Fibroblast of lung (primary cell): Measurements from ENCODE around the gene GPRC6A. TPM values are rescaled to one million over a fixed set of nuclear protein-coding genes. Genes with fewer than 3 reads are reported as not detected.

Experiments used
- DNase-seq, 2 donors: peaks; one replicate each; pipeline versions ENCODE4 v3.0.0 to v3.0.0-alpha.2; 2010; ENCODE audit warnings: low read depth in 2 of 2
- H2AFZ ChIP-seq: 2 replicates; pipeline ENCODE4 v1.5.1; 2012; ENCODE audit warnings: low read length, control low read depth, inconsistent platforms
- H3K27ac ChIP-seq: 2 replicates; pipeline ENCODE4 v1.5.1; 2011; ENCODE audit warnings: low read length, control low read depth; ENCODE audit not compliant: insufficient read depth
- H3K27me3 ChIP-seq: 2 replicates; pipeline ENCODE4 v1.5.1; 2011; ENCODE audit warnings: mild to moderate bottlenecking, low read length; ENCODE audit not compliant: control insufficient read depth, insufficient read depth
- H3K36me3 ChIP-seq: 2 replicates; pipeline ENCODE4 v1.5.1; 2011; ENCODE audit warnings: low read length; ENCODE audit not compliant: control insufficient read depth, insufficient read depth
- H3K4me1 ChIP-seq: 2 replicates; pipeline ENCODE4 v1.5.1; 2011; ENCODE audit warnings: low read length; ENCODE audit not compliant: control insufficient read depth, insufficient read depth; ENCODE audit errors: extremely low read depth
- H3K4me2 ChIP-seq: 2 replicates; pipeline ENCODE4 v1.5.1; 2011; ENCODE audit warnings: low read length, control low read depth; ENCODE audit not compliant: insufficient read depth; ENCODE audit errors: extremely low read depth
- H3K4me3 ChIP-seq, 4 experiments: fragments of 200-600 bp in 1 of 4; sonication (generic) in 1 of 4; replicated peaks in 1 of 4; 2 replicates each; pipeline ENCODE4 v1.5.1; 2011 to 2016; ENCODE audit warnings: low read length in 4 of 4, low read depth in 3 of 4, mild to moderate bottlenecking in 3 of 4, control low read depth in 2 of 4, inconsistent platforms in 1 of 4, mixed read lengths in 1 of 4; ENCODE audit not compliant: insufficient read depth in 1 of 4; ENCODE audit errors: control extremely low read depth in 1 of 4
- H3K79me2 ChIP-seq: 2 replicates; pipeline ENCODE4 v1.5.1; 2012; ENCODE audit warnings: mild to moderate bottlenecking, low read length, inconsistent platforms; ENCODE audit not compliant: control insufficient read depth, insufficient read depth
- H3K9ac ChIP-seq: 2 replicates; pipeline ENCODE4 v1.5.1; 2011; ENCODE audit warnings: mild to moderate bottlenecking, low read length, control low read depth; ENCODE audit not compliant: insufficient read depth
- H3K9me3 ChIP-seq: 2 replicates; pipeline ENCODE4 v1.5.1; 2012; ENCODE audit warnings: low read depth, low read length; ENCODE audit not compliant: control insufficient read depth, insufficient read depth
- H4K20me1 ChIP-seq: 2 replicates; pipeline ENCODE4 v1.5.1; 2011; ENCODE audit warnings: low read length; ENCODE audit not compliant: control insufficient read depth, insufficient read depth; ENCODE audit errors: extremely low read depth
- EZH2 ChIP-seq: IDR thresholded peaks from 2 replicates; pipeline ENCODE4 v1.5.1; 2012; ENCODE audit warnings: low read length, control low read depth, mild to moderate bottlenecking; ENCODE audit errors: missing control alignments
- polyA plus RNA-seq, 2 donors: library from polyadenylated mRNA; depleted of rRNA in 1 of 2; stranded (reverse) in 1 of 2; unstranded in 1 of 2; fragments of >200 nt; gene quantifications; 2 replicates each; pipeline ENCODE4 v1.2.1, GENCODE V29; 2011 to 2012; ENCODE audit warnings: missing spikeins in 1 of 2
- total RNA-seq: library from RNA; depleted of rRNA; stranded (reverse); fragments of >200 nt; gene quantifications from 2 replicates; pipeline ENCODE4 v1.2.1, GENCODE V29; 2014
- TF ChIP-seq, protein P1 (sequence below), 2 donors: IDR thresholded peaks in 1 of 2; conservative IDR thresholded peaks in 1 of 2; 1 replicate in 1 of 2; 2 replicates in 1 of 2; pipeline ENCODE4 v1.5.1; 2011 to 2012; ENCODE audit warnings: low read length in 2 of 2, control low read depth in 1 of 2, inconsistent platforms in 1 of 2, low read depth in 1 of 2, mild to moderate bottlenecking in 1 of 2

GPRC6A gene
- total and polyA plus RNA-seq, 2 donors (not counting 1 experiment from before 2014, with no cell fraction given) = not detected

DNA sequence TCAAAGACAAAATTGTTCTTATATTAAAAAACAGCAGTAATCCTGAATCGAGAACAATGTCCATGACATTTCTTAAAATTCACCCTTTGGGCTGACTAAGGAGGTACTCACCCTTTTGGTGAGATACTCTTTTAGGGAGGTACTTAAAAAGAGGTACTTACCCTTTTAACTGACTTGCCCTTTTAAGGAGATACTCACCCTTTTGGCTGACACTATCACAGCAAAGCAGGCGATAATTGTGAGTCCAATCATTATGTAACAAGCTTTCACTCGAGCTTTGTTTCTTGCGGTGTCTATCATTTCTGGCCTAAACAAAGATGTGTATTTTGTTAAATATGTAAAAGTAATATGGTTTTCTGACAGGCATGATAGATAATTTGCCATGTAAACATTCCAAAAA, 67.1 kb downstream of the GPRC6A start:
- no peak overlapping the region for H3K27ac ChIP-seq
- TF ChIP-seq EZH2 = no peak
- TF ChIP-seq, protein P1, sequence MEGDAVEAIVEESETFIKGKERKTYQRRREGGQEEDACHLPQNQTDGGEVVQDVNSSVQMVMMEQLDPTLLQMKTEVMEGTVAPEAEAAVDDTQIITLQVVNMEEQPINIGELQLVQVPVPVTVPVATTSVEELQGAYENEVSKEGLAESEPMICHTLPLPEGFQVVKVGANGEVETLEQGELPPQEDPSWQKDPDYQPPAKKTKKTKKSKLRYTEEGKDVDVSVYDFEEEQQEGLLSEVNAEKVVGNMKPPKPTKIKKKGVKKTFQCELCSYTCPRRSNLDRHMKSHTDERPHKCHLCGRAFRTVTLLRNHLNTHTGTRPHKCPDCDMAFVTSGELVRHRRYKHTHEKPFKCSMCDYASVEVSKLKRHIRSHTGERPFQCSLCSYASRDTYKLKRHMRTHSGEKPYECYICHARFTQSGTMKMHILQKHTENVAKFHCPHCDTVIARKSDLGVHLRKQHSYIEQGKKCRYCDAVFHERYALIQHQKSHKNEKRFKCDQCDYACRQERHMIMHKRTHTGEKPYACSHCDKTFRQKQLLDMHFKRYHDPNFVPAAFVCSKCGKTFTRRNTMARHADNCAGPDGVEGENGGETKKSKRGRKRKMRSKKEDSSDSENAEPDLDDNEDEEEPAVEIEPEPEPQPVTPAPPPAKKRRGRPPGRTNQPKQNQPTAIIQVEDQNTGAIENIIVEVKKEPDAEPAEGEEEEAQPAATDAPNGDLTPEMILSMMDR (conservative IDR thresholded peaks at IDR 0.05 in 1 of 2, IDR thresholded peaks at IDR 0.05 in 1 of 2; ENCODE audit: low read depth in 1 of 2, low read length in 2 of 2) = no peak
- peaks cover 2% of the 10 kb centered on the region for H3K36me3 ChIP-seq
- DNase-seq = no peak
- H3K9ac ChIP-seq = no peak overlapping the region
- H2AFZ ChIP-seq = peak overlapping the region; percentile 16
- no peaks in the 10 kb centered on the region for H4K20me1 ChIP-seq
- no peaks in the 10 kb centered on the region for H3K79me2 ChIP-seq
- no peak overlapping the region for H3K4me3 ChIP-seq
- H3K9me3 ChIP-seq = no peaks in the 10 kb centered on the region
- no peaks in the 10 kb centered on the region for H3K4me1 ChIP-seq
- no peaks in the 10 kb centered on the region for H3K27me3 ChIP-seq
- H3K4me2 ChIP-seq = peak overlapping the region; percentile 48

DNA sequence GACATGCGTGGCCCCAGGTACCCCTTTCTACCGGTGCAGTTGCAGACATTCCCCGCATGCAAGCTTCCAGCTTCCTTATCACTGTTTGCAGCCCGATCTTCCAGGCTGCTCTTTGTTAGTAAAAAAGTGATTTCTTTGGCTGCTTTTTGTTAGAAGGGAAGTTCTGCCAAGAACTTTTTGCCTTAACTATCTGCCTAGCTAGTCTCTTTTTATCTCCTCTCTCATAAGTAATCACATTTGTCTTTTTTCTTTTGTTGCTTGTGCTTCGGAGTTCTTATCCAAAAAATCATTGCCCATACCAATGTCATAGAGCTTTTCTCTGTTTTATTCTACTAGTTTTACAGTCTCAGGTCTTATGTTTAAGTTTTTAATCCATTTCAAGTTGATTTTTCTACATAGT, 83.7 kb downstream of the GPRC6A start:
- no peak overlapping the region for H2AFZ ChIP-seq
- H3K4me3 ChIP-seq = no peak overlapping the region
- H3K27ac ChIP-seq = no peak overlapping the region
- H3K4me1 ChIP-seq = no peaks in the 10 kb centered on the region
- H4K20me1 ChIP-seq = no peaks in the 10 kb centered on the region
- H3K4me2 ChIP-seq = no peak overlapping the region
- no peak overlapping the region for H3K9ac ChIP-seq
- DNase-seq = no peak
- H3K79me2 ChIP-seq = no peaks in the 10 kb centered on the region
- H3K36me3 ChIP-seq = no peaks in the 10 kb centered on the region
- H3K27me3 ChIP-seq = no peaks in the 10 kb centered on the region
- H3K9me3 ChIP-seq = no peaks in the 10 kb centered on the region
- TF ChIP-seq, protein P1 (conservative IDR thresholded peaks at IDR 0.05 in 1 of 2, IDR thresholded peaks at IDR 0.05 in 1 of 2; ENCODE audit: low read depth in 1 of 2, low read length in 2 of 2) = no peak
- TF ChIP-seq EZH2 = no peak

Other genes with a start within 250 kb of the GPRC6A start
- under 0.01 and 0.17 TPM in 2 replicates for gene RSPH4A, start 212.6 kb downstream of the GPRC6A start, total RNA-seq
- gene RSPH4A, start 212.6 kb downstream of the GPRC6A start, polyA plus RNA-seq = 0.14 and 0.18 TPM in 2 replicates
- 16.9 and 17.0 TPM in 2 replicates for gene ZUP1, start 160.3 kb downstream of the GPRC6A start, total RNA-seq
- 6.7 and 10.0 TPM in 2 replicates for gene ZUP1, start 160.3 kb downstream of the GPRC6A start, polyA plus RNA-seq
- gene KPNA5, start 147.9 kb downstream of the GPRC6A start, total RNA-seq = 10.0 and 11.6 TPM in 2 replicates
- 5.2 and 7.9 TPM in 2 replicates for gene KPNA5, start 147.9 kb downstream of the GPRC6A start, polyA plus RNA-seq
- 13.1 and 16.2 TPM in 2 replicates for gene FAM162B, start 63.4 kb downstream of the GPRC6A start, total RNA-seq
- gene FAM162B, start 63.4 kb downstream of the GPRC6A start, polyA plus RNA-seq = 8.8 and 35.0 TPM in 2 replicates
- gene RFX6, start 48.2 kb upstream of the GPRC6A start, total RNA-seq = not detected in 2 replicates
- not detected in 2 replicates for gene RFX6, start 48.2 kb upstream of the GPRC6A start, polyA plus RNA-seq